Ishikawa (cell line): Measurements from ENCODE around the gene PTBP3.

Experiments
- CEBPB ChIP-seq: IDR thresholded peaks from 2 replicates; pipeline ENCODE4 v1.6.1; 2012
- CREB1 ChIP-seq: IDR thresholded peaks from 2 replicates; pipeline ENCODE4 v1.6.1; 2012; ENCODE audit warnings: low read depth
- EGR1 ChIP-seq: IDR thresholded peaks from 2 replicates; pipeline ENCODE4 v1.6.1; 2012
- EP300 ChIP-seq: IDR thresholded peaks from 2 replicates; pipeline ENCODE4 v1.6.1; 2012; ENCODE audit warnings: borderline replicate concordance
- FOXM1 ChIP-seq: IDR thresholded peaks from 2 replicates; pipeline ENCODE4 v1.6.1; 2012; ENCODE audit warnings: low read depth, borderline replicate concordance
- MAX ChIP-seq: IDR thresholded peaks from 2 replicates; pipeline ENCODE4 v1.6.1; 2012
- NFIC ChIP-seq: IDR thresholded peaks from 2 replicates; pipeline ENCODE4 v1.6.1; 2012
- RAD21 ChIP-seq: IDR thresholded peaks from 2 replicates; pipeline ENCODE4 v1.6.1; 2012; ENCODE audit warnings: low read depth
- REST ChIP-seq: IDR thresholded peaks from 2 replicates; pipeline ENCODE4 v1.6.1; 2012; ENCODE audit warnings: low read depth, mild to moderate bottlenecking
- TAF1 ChIP-seq: IDR thresholded peaks from 2 replicates; pipeline ENCODE4 v1.6.1; 2012; ENCODE audit warnings: low read depth, mild to moderate bottlenecking
- TCF12 ChIP-seq: IDR thresholded peaks from 2 replicates; pipeline ENCODE4 v1.6.1; 2012; ENCODE audit warnings: low read depth
- TEAD4 ChIP-seq: IDR thresholded peaks from 2 replicates; pipeline ENCODE4 v1.6.1; 2012
- USF1 ChIP-seq: IDR thresholded peaks from 2 replicates; pipeline ENCODE4 v1.6.1; 2012
- YY1 ChIP-seq: IDR thresholded peaks from 2 replicates; pipeline ENCODE4 v1.6.1; 2012; ENCODE audit warnings: low read depth
- ZBTB7A ChIP-seq: IDR thresholded peaks from 2 replicates; pipeline ENCODE4 v1.6.1; 2012; ENCODE audit warnings: low read depth

PTBP3 gene

GRCh38 chr9:112193572-112194288 lies 139.7 kb downstream of the PTBP3 start:
- TF ChIP-seq EP300 = no peak
- no peak for TF ChIP-seq NFIC
- TF ChIP-seq CEBPB = no peak
- TF ChIP-seq YY1 = no peak
- no peak for TF ChIP-seq CREB1
- TF ChIP-seq TCF12 = no peak
- no peak for TF ChIP-seq EGR1
- TF ChIP-seq RAD21 = no peak
- TF ChIP-seq TEAD4 = no peak
- TF ChIP-seq USF1 = no peak
- no peak for TF ChIP-seq MAX
- TF ChIP-seq TAF1 = no peak
- no peak for TF ChIP-seq FOXM1
- TF ChIP-seq ZBTB7A = no peak
- TF ChIP-seq REST = no peak

- TF ChIP-seq TAF1 (no peak), MAX (no peak), ZBTB7A (no peak), TCF12 (no peak), FOXM1 (no peak), USF1 (no peak), TEAD4 (no peak), RAD21 (no peak), EGR1 (no peak), NFIC (no peak), REST (no peak), YY1 (no peak)
Observed at GRCh38 chr9:112188884-112189283, 144.5 kb downstream of the PTBP3 start.

- TF ChIP-seq TAF1 (no peak), ZBTB7A (no peak), REST (no peak), FOXM1 (no peak), RAD21 (no peak), YY1 (no peak), EP300 (no peak), EGR1 (no peak), CREB1 (no peak), NFIC (no peak), USF1 (no peak), CEBPB (no peak), TEAD4 (no peak), MAX (no peak), TCF12 (no peak)
Observed at GRCh38 chr9:112187404-112187803, 146.0 kb downstream of the PTBP3 start.

GRCh38 chr9:112186695-112187094 lies 146.7 kb downstream of the PTBP3 start:
- TF ChIP-seq MAX (no peak), YY1 (no peak)
